Thyroid gland (tissue), 4 donors: Measurements from ENCODE around the gene SIX5. TPM values are rescaled to one million over a fixed set of nuclear protein-coding genes. Genes with fewer than 3 reads are reported as not detected.

ENCODE experiments used
- DNase-seq, 2 donors: peaks; one replicate each; pipeline ENCODE4 v3.0.0-alpha.2; 2019
- H3K27ac ChIP-seq, 3 donors: fragments of 200-600 bp; sonication (generic); 1 replicate in 2 of 3; 2 replicates in 1 of 3; pipeline ENCODE4 v1.5.1; 2016 to 2019; ENCODE audit warnings: mild to moderate bottlenecking in 1 of 3, moderate library complexity in 1 of 3
- H3K27me3 ChIP-seq: fragments of 200-600 bp; sonication (generic); one replicate; pipeline ENCODE4 v1.5.1; 2019
- H3K36me3 ChIP-seq, 2 donors: fragments of 200-600 bp; sonication (generic); one replicate each; pipeline ENCODE4 v1.5.1; 2016 to 2019
- H3K4me1 ChIP-seq, 2 donors: fragments of 200-600 bp; sonication (generic); one replicate each; pipeline ENCODE4 v1.5.1; 2017 to 2019
- H3K4me3 ChIP-seq, 3 donors: fragments of 200-600 bp; sonication (generic); replicated peaks in 1 of 3; 1 replicate in 2 of 3; 2 replicates in 1 of 3; pipeline ENCODE4 v1.5.1; 2016; ENCODE audit warnings: mild to moderate bottlenecking in 1 of 3
- H3K9me3 ChIP-seq: fragments of 200-600 bp; sonication (generic); one replicate; pipeline ENCODE4 v1.5.1; 2017
- POLR2A ChIP-seq, 2 donors: fragments of 450-650 bp; IDR thresholded peaks; one replicate each; pipeline ENCODE4 v1.6.1; 2017; ENCODE audit warnings: antibody characterized with exemption in 2 of 2, mild to moderate bottlenecking in 2 of 2, moderate library complexity in 1 of 2
- WGBS, 2 donors: methylation state at CpG; one replicate each; pipeline ENCODE4 v1.1.5; 2017; 5-methylcytosine and 5-hydroxymethylcytosine counted together
- intact Hi-C: fragments of 100-400 bp; cut with DNase I; formaldehyde crosslinking; loops from one replicate; pipeline ENCODE4 v1.15.1; 2023
- total RNA-seq, 4 donors: library from RNA; depleted of rRNA; stranded (reverse); fragments of >200 nt; gene quantifications; one replicate each; pipeline ENCODE4 v1.2.3, GENCODE V29; 2016
- TF ChIP-seq, protein P1 (sequence below), 6 experiments: fragments of 200-600 bp in 3 of 6; fragments of 450-650 bp in 3 of 6; sonication (generic) in 3 of 6; IDR thresholded peaks; one replicate each; pipeline ENCODE4 v1.5.1; 2016 to 2019; ENCODE audit warnings: antibody characterized with exemption in 6 of 6, mild to moderate bottlenecking in 2 of 6, inconsistent platforms in 1 of 6, moderate library complexity in 1 of 6

The SIX5 gene
- total RNA-seq, 4 donors from 2014 or later = 18.3 to 33.0 (median 23.3) TPM

DNA sequence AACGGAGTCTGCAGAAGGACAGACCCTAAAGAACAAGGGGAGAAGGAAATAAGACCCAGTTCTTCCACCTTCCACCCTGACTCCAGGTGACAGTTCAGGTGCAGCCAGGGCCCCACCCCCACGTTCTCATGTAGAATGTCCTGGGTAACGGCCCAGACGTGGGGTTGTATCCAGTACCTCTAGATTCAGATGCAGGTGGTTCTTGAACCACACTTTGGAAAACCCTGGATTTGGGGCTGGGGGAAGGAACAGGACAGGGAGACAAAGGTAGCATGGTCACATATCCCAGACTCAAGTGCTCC lies 11.0 kb upstream of the SIX5 start:
- TF ChIP-seq POLR2A (IDR thresholded peaks at IDR 0.05) = no peak
- TF ChIP-seq, protein P1, sequence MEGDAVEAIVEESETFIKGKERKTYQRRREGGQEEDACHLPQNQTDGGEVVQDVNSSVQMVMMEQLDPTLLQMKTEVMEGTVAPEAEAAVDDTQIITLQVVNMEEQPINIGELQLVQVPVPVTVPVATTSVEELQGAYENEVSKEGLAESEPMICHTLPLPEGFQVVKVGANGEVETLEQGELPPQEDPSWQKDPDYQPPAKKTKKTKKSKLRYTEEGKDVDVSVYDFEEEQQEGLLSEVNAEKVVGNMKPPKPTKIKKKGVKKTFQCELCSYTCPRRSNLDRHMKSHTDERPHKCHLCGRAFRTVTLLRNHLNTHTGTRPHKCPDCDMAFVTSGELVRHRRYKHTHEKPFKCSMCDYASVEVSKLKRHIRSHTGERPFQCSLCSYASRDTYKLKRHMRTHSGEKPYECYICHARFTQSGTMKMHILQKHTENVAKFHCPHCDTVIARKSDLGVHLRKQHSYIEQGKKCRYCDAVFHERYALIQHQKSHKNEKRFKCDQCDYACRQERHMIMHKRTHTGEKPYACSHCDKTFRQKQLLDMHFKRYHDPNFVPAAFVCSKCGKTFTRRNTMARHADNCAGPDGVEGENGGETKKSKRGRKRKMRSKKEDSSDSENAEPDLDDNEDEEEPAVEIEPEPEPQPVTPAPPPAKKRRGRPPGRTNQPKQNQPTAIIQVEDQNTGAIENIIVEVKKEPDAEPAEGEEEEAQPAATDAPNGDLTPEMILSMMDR (IDR thresholded peaks at IDR 0.05) = no peak
- Histone ChIP-seq H3K27me3 (no peaks in the 10 kb centered on the region), H3K4me1 (peaks cover 30 to 35% of the 10 kb centered on the region in 2 donors), H3K4me3 (no peak overlapping the region), H3K9me3 (no peaks in the 10 kb centered on the region), H3K27ac (no peak overlapping the region), H3K36me3 (peaks cover 13 to 15% of the 10 kb centered on the region in 2 donors)
- 55 to 56% methylated on average over 4 of the region's 4 CpGs for WGBS, 2 donors
- DNase-seq = no peak
- intact Hi-C loops = no loop called here

DNA sequence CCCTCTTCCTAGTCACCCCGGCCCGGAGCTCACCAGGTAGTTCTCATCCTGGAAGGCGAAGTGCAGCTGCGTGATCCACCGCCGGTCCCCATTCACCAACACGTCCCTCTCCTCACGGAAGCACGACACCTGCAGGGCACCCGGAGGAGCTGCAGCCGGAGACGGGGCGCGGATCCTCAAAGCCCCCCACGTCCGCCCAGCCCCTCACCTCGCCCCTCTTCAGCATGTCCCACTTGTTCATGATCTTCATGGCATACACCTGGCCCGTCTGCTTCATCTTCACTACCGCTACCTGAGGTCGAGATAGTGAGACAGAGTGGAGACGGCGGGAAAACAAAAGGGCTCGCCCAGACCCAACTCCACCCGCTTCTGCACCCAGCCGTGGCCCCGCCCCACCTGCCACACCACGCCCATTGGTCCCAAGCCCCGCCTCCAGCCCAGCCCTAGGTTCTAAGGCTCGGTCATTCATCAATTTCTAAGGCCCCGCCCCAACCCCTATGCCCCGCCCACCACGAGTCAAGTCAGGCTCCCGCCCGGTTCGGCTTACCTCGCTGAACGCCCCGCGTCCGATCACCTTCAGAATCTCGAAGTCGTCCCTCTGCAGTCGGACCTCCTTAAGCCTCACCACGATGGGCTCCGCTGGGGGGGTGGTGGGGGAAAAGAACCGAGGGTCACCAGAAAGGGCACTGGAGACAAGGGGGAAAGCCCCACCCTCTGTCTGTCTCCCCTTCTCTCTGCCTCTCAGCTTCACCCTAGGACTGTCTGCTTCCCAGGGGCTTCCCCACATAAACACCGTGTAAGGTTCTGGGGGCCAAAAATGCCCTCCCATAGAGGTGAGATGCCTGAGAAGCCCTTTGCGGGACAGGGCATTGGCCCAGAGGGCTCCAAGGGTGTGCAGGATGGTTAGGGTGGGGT lies 10.4 kb upstream of the SIX5 start:
- Histone ChIP-seq H3K9me3 (no peaks in the 10 kb centered on the region), H3K36me3 (peaks cover 15 to 16% of the 10 kb centered on the region in 2 donors), H3K4me1 (peaks cover 30 to 35% of the 10 kb centered on the region in 2 donors), H3K4me3 (no peak overlapping the region), H3K27ac (no peak overlapping the region), H3K27me3 (no peaks in the 10 kb centered on the region)
- 28 to 31% methylated on average over 37 to 48 of the region's 48 CpGs for WGBS, 2 donors
- intact Hi-C loops = no loop called here
- TF ChIP-seq, protein P1 (IDR thresholded peaks at IDR 0.05) = peak in 4 of 6 experiments; percentile 26 to 47 (median 35)
- TF ChIP-seq POLR2A (IDR thresholded peaks at IDR 0.05) = no peak
- peak; percentile 77 to 81 for DNase-seq

DNA sequence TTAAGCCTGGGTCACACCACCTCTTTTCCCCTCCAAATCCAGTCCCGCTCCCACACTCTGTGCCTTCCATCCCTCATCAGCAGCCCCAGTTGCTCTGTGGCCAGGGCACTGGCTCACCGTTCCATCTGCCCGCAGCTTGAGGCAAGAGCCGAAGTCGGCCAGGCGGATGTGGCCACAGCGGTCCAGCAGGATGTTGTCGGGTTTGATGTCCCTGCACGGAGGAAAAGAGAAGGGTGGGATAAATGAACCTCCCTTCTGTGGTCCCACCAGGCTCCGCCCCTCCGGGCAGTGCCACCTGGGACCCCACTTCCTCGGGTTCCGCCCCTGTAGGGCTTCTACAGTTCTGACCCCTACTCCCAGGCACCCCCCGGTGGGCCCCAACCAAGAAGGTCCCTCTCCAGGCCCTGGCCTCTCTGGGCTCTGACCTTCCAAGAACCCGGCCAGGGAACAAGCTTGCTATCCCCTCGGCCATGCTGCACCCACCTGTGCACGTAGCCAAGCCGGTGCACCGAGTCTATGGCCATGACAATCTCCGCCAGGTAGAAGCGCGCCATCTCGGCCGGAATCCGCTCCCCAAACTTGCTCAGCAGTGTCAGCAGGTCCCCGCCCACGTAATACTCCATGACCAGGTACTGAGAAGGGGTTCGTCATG lies 9.1 kb upstream of the SIX5 start:
- DNase-seq = no peak
- Histone ChIP-seq H3K9me3 (no peaks in the 10 kb centered on the region), H3K4me3 (no peak overlapping the region), H3K36me3 (peaks cover 15 to 18% of the 10 kb centered on the region in 2 donors), H3K27ac (no peak overlapping the region), H3K4me1 (peaks cover 30 to 32% of the 10 kb centered on the region in 2 donors), H3K27me3 (no peaks in the 10 kb centered on the region)
- 95 to 96% methylated on average over 20 to 28 of the region's 28 CpGs for WGBS, 2 donors
- intact Hi-C loops = no loop called here
- TF ChIP-seq, protein P1 (IDR thresholded peaks at IDR 0.05) = no peak
- TF ChIP-seq POLR2A (IDR thresholded peaks at IDR 0.05) = no peak

DNA sequence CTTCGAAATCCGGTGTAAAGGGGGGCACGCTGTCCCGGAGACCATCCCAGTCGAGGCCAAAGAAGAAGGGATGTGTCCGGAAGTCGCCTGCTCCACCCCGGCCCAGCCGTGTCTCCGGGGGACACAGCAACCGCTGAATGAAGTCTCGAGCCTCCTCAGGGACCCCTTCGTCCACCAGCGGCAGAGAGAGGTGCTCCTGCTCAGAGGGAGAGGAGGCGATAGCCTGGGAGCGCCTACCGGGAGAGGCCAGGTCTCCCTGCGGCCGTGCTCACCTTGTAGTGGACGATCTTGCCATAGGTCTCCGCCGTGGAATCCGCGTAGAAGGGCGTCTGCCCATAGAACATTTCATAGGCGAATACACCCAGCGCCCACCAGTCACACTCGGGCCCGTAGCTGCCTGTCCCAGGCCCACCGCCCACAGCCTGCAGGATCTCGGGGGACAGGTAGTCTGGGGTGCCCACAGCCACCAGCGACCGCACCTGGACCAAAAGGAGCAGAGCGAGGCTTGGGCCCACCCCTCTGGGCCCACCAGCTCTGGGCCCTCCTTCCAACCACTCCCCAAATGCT lies 8.4 kb upstream of the SIX5 start:
- no peak for DNase-seq
- intact Hi-C loops = no loop called here
- Histone ChIP-seq H3K4me1 (peaks cover 28 to 30% of the 10 kb centered on the region in 2 donors), H3K4me3 (no peak overlapping the region), H3K27ac (no peak overlapping the region), H3K9me3 (no peaks in the 10 kb centered on the region), H3K27me3 (no peaks in the 10 kb centered on the region), H3K36me3 (peaks cover 15 to 19% of the 10 kb centered on the region in 2 donors)
- 94 to 97% methylated on average over 12 to 31 of the region's 34 CpGs for WGBS, 2 donors
- no peak for TF ChIP-seq POLR2A (IDR thresholded peaks at IDR 0.05)
- TF ChIP-seq, protein P1 (IDR thresholded peaks at IDR 0.05) = no peak
